GM21723 (cell line): ENCODE data around the gene STAMBPL1.

Experiments used
- ATAC-seq: cut with Tn5 transposase; IDR thresholded peaks from one replicate; pipeline ENCODE4 v1.9.1; 2021; ENCODE audit warnings: mild to moderate bottlenecking, moderate library complexity; ENCODE audit not compliant: unreplicated experiment

Gene STAMBPL1

DNA sequence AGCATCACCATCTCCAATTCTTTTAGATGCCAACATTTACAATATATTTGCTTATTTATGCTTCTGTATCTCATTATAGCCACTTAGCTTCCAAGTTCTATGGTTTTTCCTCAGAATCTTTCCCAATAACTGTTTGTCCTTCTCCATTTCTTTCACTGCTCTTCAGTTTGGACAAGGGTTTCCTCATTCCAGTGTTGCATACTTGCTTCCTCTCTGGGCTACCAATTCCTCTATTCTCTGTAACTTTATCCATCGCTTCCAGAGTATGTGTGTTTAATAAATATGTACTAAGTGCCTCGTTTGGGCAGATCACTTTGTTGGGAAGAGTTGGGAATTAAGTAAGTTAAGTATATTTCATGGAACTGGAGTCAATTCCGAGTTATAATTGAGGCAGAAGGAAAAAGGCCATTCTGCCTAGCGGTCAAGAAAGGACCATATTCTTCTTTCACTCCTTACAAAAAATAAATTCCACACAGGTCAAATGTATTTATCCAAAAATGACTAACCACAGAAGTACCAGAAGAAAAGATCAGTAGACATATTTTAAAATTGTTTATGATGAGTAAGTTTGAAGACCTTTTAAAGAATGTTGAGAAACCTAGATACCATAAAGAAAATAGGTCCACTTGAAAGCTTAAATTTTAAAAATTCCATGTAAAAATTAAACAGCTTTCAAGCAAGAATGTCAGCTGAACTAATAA, 10.8 kb downstream of the STAMBPL1 start:
- ATAC-seq = no peak

DNA sequence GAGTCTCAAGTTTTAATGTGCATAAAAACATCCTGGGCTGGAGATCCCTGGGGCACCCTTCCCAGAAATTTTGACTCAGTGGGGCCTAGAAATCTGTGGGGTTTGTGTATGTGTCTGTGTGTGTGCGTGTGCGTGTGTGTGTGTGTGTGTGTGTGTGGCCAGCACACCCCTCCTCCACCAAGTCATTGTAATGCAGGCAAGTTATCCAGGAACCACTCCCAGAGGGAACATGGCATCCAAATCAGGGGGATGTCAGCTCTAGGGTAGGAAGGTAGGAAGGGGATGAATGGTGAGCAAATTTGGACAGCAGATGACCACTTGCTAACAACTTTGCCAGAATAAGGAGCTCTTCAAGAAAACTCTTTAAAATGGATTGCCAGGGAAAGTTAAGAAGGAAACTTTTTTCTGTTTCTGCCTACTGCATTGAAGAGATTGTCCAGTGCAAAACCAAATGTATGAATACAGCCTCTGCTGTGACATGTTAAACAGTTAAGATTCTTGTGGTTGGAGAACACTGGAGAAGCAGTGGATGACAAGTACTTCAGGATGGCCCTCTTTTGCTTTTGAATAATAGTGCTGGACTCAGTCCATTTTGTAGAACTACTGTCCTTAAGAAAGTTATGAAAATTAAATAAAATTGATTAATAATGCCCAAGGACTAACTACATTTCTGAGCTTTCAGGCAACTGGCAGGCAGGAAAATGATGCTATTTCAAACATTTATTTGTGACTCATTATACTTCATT, 12.3 kb downstream of the STAMBPL1 start:
- ATAC-seq = no peak

GRCh38 chr10:88893611-88894010, 13.6 kb downstream of the STAMBPL1 start:
- ATAC-seq = no peak

DNA sequence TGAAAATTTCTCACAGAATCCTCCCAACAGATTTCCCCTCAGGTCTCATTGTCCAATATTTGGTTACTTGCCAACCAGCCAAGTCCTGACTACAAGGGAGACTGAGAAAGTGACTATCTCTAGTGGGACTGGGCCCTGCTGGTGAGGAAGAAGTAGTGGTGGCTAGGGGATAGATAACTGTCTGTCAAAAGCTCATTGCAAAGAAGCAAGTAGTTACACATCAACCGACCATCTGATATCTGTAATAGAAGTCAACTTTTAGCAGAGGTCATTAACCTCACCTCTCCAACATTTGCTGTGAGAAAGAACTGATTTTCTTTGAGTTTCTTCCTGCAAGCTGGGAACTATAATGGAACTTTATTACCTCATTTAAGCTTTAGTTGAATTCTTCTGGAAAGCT, 15.2 kb downstream of the STAMBPL1 start:
- no peak for ATAC-seq

GRCh38 chr10:88896372-88896993, 16.4 kb downstream of the STAMBPL1 start:
- no peak for ATAC-seq

DNA sequence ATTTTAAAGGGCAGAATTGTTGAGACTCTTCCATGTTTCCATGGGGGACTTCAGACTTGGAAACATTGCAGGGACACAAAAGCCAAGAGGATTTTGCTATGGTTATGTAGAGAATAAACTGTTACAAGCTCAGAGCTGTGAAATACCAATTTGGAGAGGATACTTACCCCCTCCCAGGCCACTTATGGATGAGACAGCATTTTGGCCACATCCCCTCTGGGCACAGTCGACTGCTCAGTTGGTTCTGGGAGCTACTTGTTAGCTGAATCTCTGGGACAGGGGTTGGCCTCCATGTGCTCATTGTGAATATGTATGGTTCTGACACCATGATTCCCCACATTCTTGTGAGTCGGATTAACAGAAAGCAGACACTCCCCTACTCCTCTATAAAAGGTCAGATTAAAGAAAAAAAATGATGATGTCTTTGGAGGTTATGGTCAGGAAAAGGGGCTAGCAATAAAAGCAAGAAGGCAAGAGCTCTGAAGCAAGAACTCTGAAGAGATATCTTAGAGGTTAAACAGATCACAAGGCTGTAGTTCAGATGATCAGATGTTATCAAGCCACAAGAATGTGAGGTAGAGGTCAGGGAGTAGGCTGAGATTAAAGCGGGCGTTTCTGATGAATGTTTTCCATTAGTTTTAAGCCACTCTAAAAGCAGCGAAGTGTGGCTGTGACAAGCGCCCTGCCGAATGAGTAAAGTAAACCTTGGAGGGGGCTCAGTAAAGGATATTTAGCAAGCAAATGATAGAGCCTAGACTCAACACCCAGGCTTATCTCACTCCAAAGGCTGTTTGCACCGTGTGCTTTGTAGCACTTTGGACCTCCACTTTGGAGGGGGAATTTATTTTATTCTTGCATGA, 17.2 kb downstream of the STAMBPL1 start:
- no peak for ATAC-seq

DNA sequence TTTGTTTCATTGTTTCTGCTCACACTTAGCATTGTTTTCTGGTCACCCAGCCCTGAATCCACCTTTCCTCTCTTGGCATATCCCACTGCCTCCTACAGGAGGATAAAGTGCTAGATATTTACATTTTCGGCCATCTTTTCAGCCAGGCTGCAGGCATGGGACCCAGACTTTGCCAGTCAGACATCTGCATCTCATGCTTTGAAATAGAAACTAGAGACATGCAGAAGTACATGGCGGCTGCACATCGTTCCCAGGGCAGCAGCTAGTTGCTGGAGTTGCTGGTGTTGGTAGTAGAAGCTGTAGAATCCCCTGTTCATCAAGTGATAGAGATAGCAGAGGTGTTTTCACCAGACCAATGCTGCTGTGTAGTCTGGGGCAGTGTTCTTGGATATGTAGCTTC, 18.7 kb downstream of the STAMBPL1 start:
- ATAC-seq = no peak

GRCh38 chr10:88899886-88900285, 19.8 kb downstream of the STAMBPL1 start:
- ATAC-seq = no peak

GRCh38 chr10:88901206-88901983, 21.4 kb downstream of the STAMBPL1 start:
- peak; percentile 81 for ATAC-seq

GRCh38 chr10:88901984-88902789, 22.1 kb downstream of the STAMBPL1 start:
- ATAC-seq = peak; percentile 38

GRCh38 chr10:88903715-88904114, 23.7 kb downstream of the STAMBPL1 start:
- no peak for ATAC-seq

- ATAC-seq = no peak
Measured at GRCh38 chr10:88906921-88907320, 26.9 kb downstream of the STAMBPL1 start.

- ATAC-seq = no peak
Measured at GRCh38 chr10:88908194-88908593, 28.1 kb downstream of the STAMBPL1 start.

GRCh38 chr10:88911116-88911515, 31.1 kb downstream of the STAMBPL1 start:
- no peak for ATAC-seq

DNA sequence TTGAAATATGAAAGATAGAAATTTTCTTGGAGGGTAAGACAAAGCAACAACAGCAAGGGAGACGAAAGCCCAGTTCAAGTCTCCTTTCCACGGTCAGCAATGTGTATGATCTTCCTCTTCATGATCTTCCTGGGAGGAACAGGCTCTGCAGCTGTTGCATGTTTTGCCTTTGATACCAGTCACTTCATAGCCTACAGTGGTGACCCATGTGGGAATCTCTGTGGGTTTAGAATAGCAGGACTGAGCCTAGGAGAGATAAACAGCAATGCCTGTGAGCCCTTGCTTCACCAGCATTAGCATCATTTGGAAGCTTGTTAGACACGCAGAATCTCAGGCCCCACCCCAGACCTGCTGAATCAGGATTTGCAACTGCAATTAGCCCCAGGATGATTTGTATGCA, 31.8 kb downstream of the STAMBPL1 start:
- ATAC-seq = no peak

- ATAC-seq = no peak
Measured at GRCh38 chr10:88913127-88913526, 33.1 kb downstream of the STAMBPL1 start.

GRCh38 chr10:88913788-88914187, 33.7 kb downstream of the STAMBPL1 start:
- no peak for ATAC-seq

DNA sequence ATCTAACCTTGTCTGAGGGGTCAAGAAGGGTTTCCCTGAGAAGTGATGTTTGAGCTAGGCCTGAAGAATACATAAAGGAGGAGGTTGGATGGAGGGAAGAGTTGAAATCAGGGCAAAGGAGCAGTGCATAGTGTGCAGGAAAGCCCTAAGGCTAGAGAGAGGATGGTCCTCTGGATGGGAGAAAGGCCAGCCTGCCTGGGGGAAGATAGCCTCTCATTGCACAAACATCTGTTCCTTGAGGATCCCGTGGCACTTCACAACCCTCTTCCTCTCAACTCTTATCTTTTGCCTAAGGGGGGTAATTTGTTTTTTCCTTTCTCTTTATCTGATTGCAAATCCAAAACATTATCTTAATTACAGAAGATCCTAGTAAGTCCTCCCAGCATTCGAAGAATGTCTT, 35.7 kb downstream of the STAMBPL1 start:
- ATAC-seq = no peak

DNA sequence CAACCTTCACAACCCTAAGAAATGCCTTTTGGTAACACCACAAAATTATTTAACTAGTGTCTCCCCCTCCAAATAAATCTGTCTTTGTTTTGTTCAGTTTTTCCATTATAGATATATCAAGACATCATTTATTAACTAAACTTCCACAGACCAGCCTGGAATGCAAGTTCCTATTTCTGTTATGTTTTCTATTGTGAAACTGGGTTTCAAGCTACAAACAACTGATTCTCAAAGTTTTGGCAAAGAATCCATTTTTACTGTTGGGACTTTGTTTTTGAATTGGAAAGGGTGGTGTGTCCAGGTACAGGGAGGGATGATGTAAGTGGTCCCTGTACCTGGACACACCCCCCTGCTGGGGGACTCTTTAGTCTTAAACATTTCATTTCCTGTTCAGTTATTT, 36.2 kb downstream of the STAMBPL1 start:
- no peak for ATAC-seq

- ATAC-seq = no peak
Measured at GRCh38 chr10:88916986-88917385, 36.9 kb downstream of the STAMBPL1 start.
